Activated naive CD4-positive, alpha-beta T cell treated with anti-CD3 and anti-CD28 coated beads, Interleukin-2, amount 50 U/mL, for 24 hours (primary cell): Measurements from ENCODE around the gene PAN2.
"Not testable (repeated sequence)": the region's sequence is repeated elsewhere in the genome, so short reads cannot be mapped to it uniquely, and the experiment has no call there.

Experiments
- H3K27ac Mint-ChIP-seq: one replicate; pipeline ENCODE4 v1.8.0; 2021; ENCODE audit warnings: mild to moderate bottlenecking, mixed read lengths
- H3K27me3 Mint-ChIP-seq: one replicate; pipeline ENCODE4 v1.8.0; 2021; ENCODE audit warnings: mixed read lengths
- H3K36me3 Mint-ChIP-seq: one replicate; pipeline ENCODE4 v1.8.0; 2021; ENCODE audit warnings: mixed read lengths
- H3K4me1 Mint-ChIP-seq: one replicate; pipeline ENCODE4 v1.8.0; 2021; ENCODE audit warnings: mixed read lengths
- H3K4me3 Mint-ChIP-seq: one replicate; pipeline ENCODE4 v1.8.0; 2021; ENCODE audit warnings: mild to moderate bottlenecking, mixed read lengths
- H3K9me3 Mint-ChIP-seq: one replicate; pipeline ENCODE4 v1.8.0; 2021; ENCODE audit warnings: mixed read lengths

The PAN2 gene

DNA sequence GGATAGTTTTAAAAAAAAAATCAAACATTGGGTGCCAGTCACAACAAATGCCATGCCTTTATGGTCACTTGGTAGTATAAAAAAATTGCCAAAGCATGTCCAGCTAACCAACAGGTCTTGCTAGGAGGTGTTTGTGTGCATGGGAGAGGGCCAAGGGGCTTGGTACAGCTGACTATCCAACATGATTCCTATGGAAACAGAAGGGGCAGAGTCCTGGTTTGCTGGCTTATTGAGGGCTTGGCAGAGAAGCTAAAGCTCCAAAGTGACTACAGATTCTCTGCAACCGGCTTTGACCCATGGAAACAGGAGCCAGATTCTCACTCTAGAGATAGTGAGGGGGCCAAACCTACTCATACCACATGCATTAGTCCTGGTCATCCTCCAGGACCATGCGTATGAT lies 61.3 kb downstream of the PAN2 start:
- not testable (repeated sequence) for H3K9me3 Mint-ChIP-seq, H3K4me1 Mint-ChIP-seq, H3K27ac Mint-ChIP-seq, H3K27me3 Mint-ChIP-seq, H3K4me3 Mint-ChIP-seq
- H3K36me3 Mint-ChIP-seq: peaks cover 15% of the 10 kb centered on the region

DNA sequence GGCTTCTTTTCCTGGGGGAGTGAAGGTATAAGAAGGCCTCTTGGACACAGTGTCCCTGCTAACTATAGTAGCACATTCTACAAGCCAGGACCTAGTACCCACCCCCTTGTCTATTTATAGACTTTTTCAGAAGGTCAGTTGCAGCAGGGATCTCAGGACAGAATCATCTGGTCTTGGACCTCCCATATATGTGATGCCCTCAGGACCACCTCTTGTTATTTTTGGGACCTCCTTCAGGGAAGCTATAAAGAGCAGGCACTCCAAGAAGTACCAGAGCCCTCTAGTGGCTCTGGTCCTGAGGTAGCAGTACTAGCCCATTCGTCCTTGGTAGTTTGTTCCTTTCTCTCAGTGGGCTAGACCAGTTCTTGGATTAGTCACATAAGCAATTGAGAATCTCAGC lies 62.8 kb downstream of the PAN2 start:
- Mint-ChIP-seq H3K4me1 (peaks cover 18% of the 10 kb centered on the region), H3K4me3 (no peak overlapping the region), H3K27ac (peak overlapping the region; percentile 4), H3K36me3 (peaks cover 15% of the 10 kb centered on the region), H3K9me3 (no peaks in the 10 kb centered on the region), H3K27me3 (no peaks in the 10 kb centered on the region)

DNA sequence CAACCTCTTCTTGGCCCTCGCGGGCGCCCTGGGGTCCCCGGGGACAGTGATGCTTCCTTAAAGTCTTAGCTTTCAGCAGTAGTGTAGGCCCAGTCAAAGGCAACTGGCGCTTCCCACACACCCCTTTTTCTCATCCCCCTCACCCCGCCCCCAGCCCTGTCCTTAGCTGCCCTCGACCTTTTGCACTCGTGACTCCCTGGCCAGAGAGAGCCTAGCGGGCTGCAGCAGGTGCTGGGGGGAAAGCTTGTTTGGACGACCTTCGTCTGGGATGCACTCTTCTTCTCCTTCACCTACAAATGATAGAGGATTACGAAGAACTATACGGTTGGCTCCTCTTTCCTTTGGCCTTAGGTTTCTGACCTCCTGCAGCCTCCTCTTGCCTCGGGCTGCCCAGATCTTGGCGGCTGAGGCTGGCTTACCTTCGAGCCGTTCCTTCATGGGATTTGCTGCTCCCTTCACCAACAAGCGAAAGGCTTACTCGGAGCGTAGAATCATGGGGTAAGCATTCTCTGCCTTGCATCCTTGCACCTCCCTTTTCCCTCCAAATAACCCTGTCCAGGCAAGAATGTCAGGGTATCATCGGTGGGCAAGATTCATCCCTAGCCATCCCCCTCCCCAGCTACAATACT lies 66.2 kb downstream of the PAN2 start:
- H3K4me3 Mint-ChIP-seq: peak overlapping the region; percentile 93
- peaks cover 22% of the 10 kb centered on the region for H3K4me1 Mint-ChIP-seq
- H3K27ac Mint-ChIP-seq: peak overlapping the region; percentile 74
- peaks cover 3% of the 10 kb centered on the region for H3K36me3 Mint-ChIP-seq
- H3K27me3 Mint-ChIP-seq: no peaks in the 10 kb centered on the region
- H3K9me3 Mint-ChIP-seq: no peaks in the 10 kb centered on the region

DNA sequence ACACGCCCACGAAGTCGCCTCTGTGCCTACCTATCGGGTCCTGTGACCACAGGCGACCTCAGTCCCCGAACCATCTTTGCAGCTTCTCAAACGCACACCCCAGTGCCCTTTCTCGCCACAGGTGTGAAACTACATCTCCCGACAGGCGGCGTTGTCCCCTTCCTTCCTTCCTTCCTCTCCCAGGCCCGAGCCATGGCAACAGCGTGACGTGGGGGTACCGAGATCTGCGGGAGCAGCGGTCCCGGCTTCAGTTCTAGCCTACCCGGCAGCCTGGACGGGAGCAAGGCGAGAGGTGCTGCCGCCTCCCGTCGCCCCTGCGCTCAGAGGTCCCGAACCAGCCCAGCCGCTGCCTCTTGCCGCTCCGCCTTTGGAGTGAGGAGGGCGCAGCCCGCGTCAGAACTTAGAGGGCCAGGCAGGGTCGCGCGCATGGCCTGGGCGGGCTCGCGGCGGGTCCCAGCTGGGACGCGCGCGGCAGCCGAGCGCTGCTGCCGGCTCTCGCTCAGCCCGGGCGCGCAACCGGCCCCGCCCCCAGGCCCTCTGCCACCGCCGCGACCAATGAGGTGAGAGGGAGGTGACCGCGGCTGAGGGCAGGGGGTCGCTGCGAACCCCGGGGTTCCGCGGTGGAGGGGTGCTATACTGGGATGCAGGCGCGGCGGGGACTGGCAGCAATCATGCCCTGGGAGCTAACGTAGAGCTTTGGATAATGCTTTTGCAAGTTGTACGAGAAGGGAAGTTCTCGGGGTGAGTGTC lies 66.9 kb downstream of the PAN2 start, which contains the start of gene COQ10A:
Gene COQ10A (plus strand): TSS at position 250 of the 750 bp plus-strand sequence. CDS start 177 bp downstream, at position 427.
- peak within 1 kb of the TSS; percentile 83 for H3K27ac Mint-ChIP-seq
- peaks cover 22% of the 10 kb centered on the region for H3K4me1 Mint-ChIP-seq
- no peaks in the 10 kb centered on the region for H3K9me3 Mint-ChIP-seq
- H3K36me3 Mint-ChIP-seq: peaks cover 3% of the 10 kb centered on the region
- no peaks in the 10 kb centered on the region for H3K27me3 Mint-ChIP-seq
- H3K4me3 Mint-ChIP-seq: peak within 1 kb of the TSS; percentile 93
